ENCODE measurements around the gene MINDY4B. TPM values are rescaled to one million over a fixed set of nuclear protein-coding genes. Genes with fewer than 3 reads are reported as not detected.

The MINDY4B gene
- total and polyA plus RNA-seq, 2 of the 8 experiments (the other 6 are each of a cell fraction or from before 2014, with no cell fraction given) = not detected

- TF ChIP-seq CHD7 (IDR thresholded peaks at IDR 0.05; ENCODE audit: insufficient replicate concordance, low read length) = no peak
- no peak for TF ChIP-seq CTCF (IDR thresholded peaks at IDR 0.05; ENCODE audit: control extremely low read depth in 1 of 3, insufficient read depth in 1 of 3, low read depth in 1 of 3, low read length in 3 of 3)
- no peak for TF ChIP-seq SIN3A (conservative IDR thresholded peaks at IDR 0.05 in 1 of 2, IDR thresholded peaks at IDR 0.05 in 1 of 2; ENCODE audit: low read depth in 1 of 2, low read length in 2 of 2)
- no peak for TF ChIP-seq KDM4A (IDR thresholded peaks at IDR 0.05; ENCODE audit: low read depth, low read length, severe bottlenecking)
- TF ChIP-seq POLR2AphosphoS5 (IDR thresholded peaks at IDR 0.05; ENCODE audit: low read depth, low read length) = no peak
- no peak for TF ChIP-seq RNF2 (IDR thresholded peaks at IDR 0.05; ENCODE audit: borderline replicate concordance, low read depth, low read length, missing control alignments, poor library complexity, severe bottlenecking)
- TF ChIP-seq SP1 (IDR thresholded peaks at IDR 0.05; ENCODE audit: low read depth, low read length) = no peak
These were observed 37.0 kb downstream of the MINDY4B start (continued) for GRCh38 chr3:150868282-150868681.

Measured in H1 (cell line).